ENCODE measurements around the gene BEX3.
"Not testable (repeated sequence)": the region's sequence is repeated elsewhere in the genome, so short reads cannot be mapped to it uniquely, and the experiment has no call there.

Gene BEX3

DNA sequence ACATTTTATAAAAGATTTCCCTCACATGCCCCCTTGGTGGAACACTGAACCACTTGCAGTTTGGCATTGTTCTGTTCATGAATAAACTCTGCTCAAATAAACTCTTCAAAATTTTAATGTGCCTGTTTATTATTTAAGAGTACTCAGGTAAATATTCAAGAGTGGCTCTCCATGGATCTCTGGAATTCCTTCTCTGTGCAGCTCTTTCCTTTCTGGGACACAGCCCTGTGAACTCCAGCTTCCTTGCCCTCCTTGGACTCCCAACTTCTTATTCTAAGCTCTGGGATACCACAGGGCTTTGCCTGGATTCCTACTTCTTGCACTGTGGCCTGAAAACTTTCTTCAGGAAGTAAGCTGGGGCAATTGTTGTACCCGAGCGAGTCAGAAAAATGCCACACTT lies 8.3 kb downstream of the BEX3 start:
- no peak for DNase-seq

DNA sequence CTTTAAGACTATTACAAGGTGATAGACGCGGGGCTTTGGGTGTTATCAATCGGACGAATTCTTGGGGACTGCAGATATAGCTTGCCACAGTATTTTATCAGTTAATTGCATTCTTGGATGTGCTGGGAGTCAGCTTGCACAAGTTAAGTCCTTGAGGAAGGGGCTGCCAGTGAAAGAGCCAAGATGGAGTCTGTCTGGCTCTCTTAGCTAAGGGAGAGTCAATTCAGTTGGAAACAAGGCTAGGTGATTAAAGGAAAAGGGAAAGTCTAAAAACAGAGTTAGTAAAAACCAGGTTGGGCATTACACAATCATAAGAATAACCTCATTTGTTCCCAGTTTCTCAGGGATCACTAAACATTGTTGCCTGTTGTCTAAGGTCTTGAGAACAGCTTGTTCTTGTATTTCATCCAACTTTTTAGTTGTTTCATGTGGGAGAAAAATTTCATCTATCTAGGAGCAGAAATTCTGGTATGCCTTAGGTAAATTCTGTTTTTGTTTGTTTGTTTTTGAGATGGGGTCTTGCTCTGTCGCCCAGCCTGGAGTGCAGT lies 9.0 kb downstream of the BEX3 start:
- DNase-seq: not testable (repeated sequence)

DNA sequence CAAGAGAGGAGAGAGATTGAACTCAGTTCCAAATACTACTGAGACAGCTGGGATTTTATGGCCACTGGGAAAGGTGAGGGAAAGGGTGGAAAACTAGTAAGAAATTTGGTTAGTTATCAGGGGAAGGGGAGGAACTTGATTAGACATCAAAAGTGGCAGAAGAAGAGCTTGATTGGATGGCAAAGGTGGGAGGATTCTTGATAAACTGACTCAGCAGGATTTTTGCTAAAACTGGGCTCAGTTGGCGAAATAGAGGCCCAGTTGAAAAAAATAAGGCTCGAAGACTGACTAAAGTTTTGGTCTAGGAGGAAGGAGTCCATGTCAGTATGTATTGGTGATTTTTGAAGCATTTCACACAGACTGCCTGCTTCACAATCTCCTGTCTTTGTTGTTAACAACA lies 10.0 kb downstream of the BEX3 start:
- DNase-seq: no peak

DNA sequence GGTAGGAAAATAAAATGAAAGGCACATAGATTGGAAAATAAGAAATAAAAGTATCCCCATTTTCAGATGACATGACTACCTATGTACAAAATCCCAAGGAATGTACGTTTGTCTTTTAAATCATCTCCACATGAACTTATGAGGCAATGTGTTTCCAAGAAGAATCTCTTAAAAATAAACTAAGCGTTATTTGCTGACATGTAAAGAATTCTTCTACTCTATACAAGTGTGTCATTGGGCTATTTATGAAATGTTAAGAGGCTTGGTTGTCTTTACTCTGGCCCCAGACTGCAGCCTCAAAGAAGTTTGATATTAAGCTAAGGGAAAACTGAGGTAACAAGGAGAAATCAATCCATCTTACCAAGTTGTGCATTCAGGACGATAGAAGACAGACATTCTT lies 17.1 kb downstream of the BEX3 start:
- DNase-seq: no peak

DNA sequence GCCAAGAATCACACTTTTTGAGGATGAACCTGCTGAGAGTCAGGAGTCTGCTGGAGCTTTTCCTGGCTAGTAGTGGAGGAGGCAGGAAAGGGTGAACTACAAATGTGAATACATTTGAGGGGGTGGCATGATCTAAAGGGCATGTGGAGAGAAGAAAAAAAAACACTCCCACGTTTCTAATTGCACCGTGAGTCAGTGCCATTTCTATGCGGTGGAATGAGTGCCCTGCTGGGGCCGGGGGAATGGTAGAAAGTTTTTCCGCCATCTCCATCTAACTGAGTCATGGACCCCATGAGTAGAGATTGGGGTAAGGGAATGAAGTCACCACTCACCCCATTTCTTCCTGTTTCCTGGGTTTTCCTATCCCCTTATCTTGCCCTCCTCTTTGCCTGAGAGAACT lies 19.8 kb downstream of the BEX3 start:
- DNase-seq: no peak

DNA sequence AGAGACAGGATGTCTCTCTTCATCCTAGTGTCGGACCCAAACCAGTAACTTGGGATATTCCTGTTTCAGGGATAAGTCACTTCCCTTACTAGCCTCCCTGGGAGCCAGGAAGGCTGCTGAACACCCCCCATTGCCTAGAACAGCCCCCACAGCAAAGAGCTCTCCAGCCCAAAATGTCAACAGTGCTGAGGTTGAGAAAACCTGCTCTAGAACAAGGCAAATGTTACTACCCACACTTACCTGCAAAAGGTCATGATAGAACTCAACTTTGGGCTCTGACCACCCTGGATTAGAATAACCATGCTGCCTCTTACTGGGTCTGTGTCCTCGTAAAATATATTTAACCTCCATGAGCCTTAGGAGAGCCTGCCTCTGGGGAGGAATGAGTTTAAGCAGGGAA lies 20.3 kb downstream of the BEX3 start:
- DNase-seq: no peak

DNA sequence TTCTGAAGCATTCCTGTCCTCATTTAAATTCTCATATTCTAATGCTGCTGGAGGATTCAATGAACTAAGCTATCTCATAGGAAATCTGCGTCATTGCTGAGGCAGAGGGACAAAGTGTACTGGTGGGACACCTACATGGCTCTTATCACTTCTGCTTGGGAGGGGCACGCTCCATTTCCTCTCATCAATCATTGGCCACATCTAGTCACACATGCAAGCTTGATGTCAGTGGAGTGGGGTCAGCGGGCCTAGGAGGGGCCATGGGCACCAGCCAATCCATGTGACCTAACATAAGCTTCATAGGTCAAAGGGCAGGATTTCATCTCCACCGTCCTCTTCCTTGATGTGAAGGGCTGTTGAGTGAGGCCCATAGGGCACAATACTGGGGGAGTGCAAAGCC lies 21.4 kb downstream of the BEX3 start:
- no peak for DNase-seq

DNA sequence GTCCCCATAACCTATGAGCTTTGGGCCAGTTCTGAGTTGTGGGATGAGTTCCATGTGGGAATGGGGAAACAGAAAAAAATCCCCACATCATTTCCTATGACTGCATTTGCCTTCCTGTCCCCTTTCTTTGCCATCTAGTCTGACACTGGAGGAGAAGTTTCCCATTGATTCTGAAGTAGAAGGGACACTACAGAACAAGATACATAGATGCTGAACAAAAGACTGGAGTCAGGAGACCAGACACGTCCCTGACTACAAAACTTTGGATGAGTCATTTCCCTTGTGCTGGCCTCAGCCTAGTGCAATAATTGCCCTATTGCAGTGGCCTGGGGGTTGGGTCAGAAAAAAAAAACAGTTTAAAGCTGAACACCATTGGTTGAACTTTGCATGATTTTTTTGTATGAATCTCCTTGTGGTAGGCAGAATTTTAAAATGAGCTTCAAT lies 22.1 kb downstream of the BEX3 start:
- no peak for DNase-seq

DNA sequence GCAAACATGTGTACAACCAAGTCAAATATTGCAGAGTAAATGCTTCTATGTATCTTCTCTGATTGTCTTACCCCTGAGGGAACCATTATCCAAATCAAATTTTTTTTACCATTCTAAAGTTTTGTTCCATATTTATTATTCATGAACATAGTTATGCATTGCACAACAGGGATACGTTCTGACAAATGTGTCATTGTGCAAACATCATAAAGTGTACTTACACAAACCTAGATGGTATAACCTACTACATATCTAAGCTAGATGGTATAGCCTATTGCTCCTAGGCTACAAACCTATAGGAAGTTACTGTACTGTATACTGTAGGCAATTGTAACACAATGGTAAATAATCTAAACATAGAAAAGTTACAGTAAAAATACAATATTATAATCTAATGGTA lies 23.4 kb downstream of the BEX3 start:
- no peak for DNase-seq

DNA sequence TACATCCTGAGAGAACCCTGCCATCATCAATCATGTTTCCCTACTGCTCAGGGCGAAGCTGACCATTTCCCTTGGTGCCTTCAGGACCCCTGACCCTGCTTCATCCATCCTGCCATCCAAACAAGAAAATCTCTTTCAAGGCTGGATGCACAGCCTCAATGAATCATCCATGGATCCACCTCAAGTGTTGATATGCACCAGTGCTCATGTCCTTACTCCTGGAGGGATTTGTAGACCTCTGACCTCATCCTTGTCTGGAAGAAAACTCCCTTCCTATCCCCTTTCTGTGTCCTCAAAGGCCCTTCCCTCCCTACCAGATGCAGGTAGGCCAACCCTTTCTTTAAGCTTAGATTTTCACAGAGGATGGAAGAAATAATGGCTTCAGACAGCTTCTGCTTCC lies 24.6 kb downstream of the BEX3 start:
- DNase-seq: no peak

DNA sequence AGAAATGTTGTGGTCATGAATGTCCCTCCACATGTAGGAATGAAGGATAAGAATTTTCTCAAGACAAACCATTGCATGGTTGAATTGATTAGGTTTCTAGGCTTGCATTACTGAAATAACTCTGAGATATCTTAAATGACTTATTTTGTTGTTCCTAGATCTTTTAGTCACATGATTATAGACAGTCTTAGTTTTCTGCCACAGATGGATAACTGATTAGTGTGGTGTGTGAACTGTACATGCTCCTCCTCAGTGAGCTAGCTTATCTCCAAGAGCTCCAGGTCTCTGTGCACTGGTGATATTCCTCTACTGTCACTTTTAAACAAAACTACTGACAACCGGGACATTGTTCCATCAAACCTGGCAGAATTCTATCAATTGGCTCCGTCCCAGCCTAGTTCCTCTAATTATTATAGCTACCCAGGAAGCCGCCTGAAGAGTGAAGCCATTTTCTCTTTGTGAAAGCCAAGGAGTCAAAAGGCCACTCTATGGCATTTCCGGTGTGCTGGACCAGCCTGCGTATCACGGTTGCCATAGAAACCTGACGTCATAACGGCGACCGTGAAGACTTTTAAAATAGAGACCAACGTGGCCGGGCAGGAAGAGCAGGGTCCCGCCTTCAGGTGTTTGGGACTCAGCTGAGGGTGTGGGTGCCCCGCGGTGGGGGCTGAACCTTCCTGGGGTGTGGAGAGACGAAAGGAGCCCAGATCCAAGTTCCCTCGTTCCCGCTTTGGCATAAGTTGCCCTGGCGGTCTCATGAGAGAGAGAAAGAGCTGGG lies 28.1 kb downstream of the BEX3 start:
- DNase-seq: peak in 3 of 4 experiments; percentile 2 to 9 (median 4)

DNA sequence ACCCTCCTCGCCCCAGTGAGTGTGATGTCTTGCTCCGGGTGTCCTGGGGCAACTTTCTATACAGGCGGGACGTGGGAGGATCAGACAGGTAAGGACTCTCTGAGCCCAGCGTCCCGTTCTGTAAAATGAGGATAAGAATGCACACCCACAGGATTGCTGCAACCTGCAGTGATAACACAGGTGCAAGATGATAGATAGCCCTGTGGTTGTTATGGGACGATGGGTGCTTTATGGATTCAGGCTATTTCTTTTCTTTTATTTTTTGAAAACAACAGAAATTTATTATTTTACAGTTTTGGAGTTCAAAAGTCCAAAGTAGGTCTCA lies 28.6 kb downstream of the BEX3 start:
- no peak for DNase-seq

DNA sequence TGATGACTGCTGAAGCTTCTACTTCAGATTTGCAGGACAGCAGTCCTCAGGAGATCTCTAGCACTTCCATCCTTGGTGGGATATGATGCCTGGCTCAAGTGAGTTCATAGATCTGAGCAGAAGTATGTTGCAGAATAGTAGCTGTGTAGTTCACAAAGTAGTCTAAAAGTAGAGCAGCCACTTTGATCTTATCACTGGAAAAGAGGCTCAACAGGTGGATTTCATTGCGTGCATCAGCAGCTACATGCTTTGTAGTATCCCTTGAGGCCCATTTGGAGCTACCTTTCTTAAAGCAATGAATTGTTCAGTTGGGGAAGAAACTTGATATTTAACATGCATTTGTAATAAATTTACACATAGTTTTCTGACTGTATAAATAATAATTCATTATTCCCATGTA lies 29.9 kb downstream of the BEX3 start:
- DNase-seq: no peak

DNA sequence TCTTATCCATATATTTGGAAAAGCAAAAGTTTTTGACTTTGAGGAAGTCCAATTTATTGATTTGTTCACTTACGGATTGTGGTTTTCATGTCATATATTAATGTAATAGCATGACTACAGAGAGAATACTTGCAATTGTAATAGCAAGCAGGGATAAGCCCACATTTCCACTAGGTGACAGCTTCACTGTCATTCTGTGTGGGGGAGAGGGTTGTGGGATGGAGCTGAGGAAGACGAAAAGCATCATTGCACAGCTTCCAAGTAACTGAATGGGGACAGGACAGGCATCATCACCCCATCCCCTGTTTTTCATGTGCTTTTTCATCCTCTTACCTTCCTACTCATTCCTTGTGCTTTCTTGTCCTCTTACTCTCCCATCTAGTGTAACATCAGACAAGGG lies 31.4 kb downstream of the BEX3 start:
- DNase-seq: no peak

DNA sequence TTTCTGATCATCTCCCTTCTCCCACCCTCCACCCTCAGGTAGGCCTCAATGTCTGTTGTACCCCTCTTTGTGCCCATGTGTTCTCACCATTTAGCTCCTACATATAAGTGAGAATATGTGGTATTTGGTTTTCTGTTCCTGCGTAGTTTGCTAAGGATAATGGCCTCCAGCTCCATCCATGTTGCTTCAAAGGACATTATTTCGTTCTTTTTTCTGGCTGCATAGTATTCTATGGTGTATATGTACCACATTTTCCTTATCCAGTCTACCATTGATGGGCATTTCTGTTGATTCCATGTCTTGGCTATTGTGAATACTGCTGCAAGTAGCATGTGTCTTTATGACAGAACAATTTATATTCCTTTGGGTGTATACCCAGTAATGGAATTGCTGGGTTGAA lies 35.4 kb downstream of the BEX3 start:
- DNase-seq: not testable (repeated sequence)

DNA sequence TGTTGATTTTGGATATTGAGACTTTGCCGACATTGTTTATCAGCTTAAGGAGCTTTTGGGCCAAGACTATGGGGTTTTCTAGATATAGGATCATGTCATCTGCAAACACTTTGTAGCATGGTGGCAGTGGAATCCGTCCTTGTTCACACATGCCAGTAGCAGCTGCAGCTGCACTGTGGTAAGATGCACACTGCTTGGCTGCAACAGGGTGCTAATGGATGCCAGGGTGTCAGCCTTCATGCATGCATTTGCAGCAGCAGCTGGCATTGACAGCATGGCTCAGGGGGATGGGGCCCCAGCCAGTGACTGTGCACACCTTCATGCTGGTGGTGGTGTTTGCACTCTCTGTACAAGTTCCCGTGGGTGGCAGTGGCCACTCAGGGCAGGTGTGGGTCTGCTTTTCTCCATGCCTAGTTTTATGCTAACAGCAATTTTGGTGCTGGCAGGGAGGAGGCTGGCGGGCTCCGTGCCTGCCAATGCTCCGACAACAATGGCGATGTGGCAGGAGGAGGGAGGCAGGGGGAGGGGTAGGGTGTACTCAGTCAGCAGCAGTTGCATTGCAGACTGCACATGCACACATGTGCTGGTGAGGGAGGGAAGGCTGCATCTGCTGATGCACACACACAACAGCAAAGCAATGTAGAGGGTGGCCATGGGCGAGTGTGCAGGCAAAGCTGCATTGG lies 37.5 kb downstream of the BEX3 start:
- DNase-seq: no peak

DNA sequence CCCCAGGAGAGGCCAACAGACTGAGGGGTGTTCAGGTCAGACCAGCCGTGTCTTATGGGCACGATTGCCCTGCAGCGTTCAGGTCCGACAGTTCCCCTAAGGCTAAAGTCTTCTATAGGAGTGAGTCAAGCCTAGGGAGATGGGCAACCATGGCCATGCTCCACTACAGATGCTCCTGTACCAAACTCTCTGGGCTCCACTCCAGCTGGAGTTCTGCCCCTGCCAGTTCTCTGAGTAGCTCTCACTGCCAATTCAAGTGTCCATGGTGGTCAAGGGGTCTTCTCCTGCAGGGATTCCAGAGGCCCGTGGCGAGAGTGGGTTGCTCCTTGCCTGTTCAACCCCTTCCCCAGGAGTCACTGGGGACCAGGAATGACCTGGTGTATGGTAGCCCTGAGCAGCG lies 38.2 kb downstream of the BEX3 start:
- DNase-seq: no peak

DNA sequence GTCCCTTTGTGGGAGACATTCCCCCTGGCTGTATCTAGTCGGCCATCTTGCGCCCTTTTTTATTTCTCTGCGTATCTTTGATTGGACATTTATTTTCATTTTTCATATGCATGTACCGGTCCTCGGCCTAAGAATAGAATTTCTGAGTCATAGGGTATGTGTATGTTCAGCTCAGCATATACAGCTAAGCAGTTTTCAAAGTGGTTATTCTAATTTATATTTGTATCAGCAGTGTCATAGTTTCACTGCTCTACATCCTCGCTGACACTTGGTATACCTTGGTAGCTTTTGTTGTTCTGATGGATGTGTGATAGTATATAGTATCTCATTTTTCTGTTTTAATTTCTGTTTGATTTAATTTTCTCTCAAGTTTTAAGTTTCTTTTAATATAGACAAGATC lies 38.7 kb downstream of the BEX3 start:
- DNase-seq: no peak

DNA sequence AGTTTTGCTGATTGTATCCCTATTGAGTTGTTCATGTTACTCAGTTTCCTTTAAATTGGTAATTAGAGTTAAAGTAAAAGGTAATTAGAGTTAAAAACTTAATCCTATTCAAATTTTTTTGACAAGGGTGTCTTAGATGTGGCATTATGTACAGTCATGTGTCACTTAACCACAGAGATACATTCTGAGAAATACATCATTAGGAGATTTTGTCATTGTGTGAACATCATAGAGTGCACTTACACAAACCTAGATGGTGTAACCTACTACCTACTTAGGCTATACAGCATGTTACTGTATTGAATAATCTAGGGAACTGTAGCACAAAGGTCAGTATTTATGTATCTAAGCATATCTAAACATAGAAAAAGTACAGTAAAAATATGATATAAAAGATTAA lies 39.2 kb downstream of the BEX3 start:
- DNase-seq: no peak

DNA sequence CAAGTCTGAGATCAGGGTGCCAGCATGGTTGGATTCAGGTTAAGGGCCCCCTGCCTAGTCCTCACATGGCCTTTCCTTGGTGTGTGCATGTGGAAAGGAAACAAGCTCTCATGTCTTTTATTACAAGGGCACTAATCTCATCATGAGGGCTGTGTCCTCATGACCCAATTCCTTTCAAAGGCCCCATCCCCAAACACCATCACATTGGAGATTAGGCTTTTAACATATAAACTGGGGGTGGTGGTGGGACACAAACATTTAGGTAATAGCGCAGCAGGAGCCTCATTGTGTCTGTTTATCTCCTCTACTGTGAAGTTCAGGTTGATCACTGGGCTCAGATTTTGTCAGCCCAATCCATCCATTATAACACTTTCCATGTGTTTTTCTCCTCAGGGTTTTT lies 41.0 kb downstream of the BEX3 start:
- no peak for DNase-seq

DNA sequence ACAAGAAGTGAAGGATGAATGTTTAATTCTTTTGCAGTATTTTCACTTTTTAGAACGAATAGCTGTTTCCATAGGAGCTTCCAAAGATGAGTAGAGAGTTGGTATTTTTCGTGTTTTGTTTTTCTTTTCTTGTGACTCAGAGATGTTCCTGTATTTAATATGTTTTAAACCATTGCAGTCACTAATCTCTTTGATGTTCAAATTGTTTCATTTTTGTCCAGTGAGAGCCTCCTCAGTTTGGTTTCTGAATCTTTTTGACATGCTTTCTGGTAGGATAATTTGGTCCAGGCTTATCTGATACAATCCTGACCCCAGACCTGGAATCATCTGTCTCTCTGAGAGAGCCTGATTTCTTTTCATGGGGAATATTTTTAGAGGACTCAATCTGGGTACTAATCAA lies 41.6 kb downstream of the BEX3 start:
- DNase-seq: no peak

DNA sequence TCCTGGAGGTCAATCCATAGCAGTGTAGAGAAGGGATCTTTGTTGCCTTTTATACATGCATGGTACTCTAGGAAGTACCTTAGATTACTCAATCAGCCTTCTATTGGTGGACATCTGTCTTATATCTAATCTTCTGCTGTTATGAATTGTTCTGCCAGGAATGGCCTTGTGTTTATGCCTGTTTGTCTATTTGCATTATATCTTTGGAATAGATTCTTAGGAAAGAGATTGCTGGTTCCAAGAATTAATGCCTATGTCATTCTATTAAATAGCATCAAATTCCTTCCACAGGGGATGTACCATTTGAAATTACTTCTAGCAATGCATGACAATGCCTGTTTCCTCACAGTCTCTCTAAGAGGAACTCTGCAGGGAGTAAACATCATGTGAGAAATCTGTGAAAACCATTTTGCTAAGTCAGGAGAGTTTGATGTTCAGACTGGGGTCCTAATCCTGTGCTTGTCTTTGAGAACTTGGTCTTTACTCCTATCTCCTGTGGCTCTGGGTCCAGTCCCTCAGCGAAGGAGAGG lies 42.5 kb downstream of the BEX3 start:
- DNase-seq: no peak

DNA sequence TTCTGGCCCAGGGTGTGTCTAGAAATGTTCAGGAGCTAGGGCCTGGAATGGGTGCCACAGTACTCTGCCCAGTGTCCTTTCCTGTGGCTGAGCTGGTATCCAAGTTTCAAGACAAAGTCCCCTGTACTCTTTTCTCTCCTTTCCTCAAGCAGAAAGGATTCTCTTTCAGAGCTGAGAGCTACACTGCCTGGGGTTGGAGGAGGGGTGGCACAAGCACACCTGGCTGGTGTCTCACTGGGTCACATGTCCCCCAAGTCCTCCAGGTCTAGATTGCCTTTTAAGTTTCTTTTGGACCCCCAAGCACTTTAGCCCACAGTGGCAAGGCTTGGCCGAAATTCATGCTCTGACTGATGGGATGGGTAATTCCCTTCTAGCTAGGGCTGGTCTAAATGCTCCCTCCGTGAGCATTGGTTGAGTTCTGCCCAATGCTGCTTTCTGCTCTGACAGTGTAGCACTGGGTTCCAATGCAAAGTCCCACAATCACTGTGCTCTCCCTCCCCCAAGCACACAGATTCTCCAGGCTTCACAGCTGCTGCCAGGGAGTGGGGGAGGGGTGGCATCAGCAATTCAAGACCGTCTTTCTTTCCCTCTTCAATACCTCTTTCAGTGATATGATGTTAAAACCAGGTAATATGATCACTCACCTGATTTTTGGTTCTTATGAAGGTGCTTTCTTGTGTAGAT lies 47.8 kb downstream of the BEX3 start:
- no peak for DNase-seq

Data from activated CD4-positive, CD25-positive, alpha-beta regulatory T cell (primary cell).